Midbrain (tissue), 1 donor: Measurements from ENCODE around the gene B4GALT5.
"Not testable (repeated sequence)": the region's sequence is repeated elsewhere in the genome, so short reads cannot be mapped to it uniquely, and the experiment has no call there.

Source experiments
- DNase-seq: peaks from one replicate; lab custom pipeline; 2025; lab: John Stamatoyannopoulos, UW

Gene B4GALT5

DNA sequence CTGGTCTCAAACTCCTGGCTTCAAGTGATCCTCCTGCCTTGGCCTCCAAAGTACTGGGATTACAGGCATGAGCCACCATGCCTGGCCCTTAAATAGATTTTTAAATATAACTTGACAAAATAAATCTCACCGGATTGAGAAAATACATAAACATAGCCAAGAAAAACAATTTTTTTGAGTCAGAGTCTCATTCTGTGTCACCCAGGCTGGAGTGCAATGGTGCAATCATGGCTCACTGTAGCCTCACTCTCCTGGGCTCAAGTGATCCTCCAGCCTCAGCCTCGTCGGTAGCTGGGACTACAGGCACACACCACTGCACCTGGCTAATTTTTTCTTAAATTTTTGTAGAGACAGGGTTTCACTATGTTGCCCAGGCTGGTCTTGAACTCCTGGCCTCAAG, 85.4 kb downstream of the B4GALT5 start:
- not testable (repeated sequence) for DNase-seq

DNA sequence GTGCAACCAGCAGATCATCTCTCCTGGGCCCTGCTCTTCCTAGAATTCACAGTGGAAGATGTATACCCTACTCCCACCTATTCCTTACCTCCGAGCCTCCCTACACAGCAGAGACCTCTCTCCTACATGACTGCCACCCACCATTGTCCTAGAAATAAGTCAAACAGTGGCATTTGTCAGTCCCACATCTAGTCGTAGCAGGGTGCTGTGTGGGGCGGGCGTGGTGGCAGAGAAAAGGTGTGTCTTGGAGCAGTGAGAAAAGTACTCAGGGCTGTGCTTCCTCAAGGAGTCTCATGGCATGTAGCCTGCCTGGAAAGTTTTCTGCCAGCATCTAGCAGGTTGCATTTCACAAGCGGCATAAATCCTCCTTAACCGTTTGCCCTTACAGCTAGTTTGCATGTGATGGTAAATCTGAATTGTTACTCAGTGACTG, 86.3 kb downstream of the B4GALT5 start:
- DNase-seq = no peak

DNA sequence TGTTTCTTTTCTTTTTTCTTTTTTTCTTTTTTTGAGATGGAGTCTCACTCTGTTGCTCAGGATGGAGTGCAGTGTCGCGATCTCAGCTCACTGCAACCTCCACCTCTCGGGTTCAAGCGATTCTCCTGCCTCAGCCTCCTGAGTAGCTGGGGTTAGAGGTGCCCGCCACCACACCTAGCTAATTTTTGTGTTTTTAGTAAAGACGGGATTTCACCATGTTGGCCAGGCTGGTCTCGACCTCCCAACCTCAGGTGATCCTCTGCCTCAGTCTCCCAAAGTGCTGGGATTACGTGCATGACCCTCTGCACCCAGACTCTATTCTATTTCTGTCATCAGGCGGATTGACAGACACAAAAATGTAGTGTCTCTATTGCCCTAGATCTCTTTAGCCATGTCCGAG, 88.7 kb downstream of the B4GALT5 start:
- not testable (repeated sequence) for DNase-seq

DNA sequence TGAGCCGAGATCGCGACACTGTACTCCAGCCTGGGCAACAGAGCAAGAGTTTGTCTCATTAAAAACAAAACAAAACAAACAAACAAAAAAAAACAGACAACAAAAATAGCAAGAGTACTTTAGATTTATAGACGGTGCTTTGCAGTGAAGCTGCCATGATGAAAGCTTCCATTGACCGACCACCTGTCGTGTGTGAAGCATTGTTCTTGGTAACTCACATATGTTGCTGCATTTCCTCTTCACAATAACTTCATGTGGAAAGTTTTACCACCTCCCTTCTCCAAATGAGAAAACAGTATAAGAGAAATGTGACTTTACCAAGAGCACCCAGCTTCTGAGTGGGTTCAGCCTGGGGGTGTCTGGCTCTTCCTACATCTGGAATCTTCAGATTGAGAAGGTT, 89.4 kb downstream of the B4GALT5 start:
- no peak for DNase-seq

DNA sequence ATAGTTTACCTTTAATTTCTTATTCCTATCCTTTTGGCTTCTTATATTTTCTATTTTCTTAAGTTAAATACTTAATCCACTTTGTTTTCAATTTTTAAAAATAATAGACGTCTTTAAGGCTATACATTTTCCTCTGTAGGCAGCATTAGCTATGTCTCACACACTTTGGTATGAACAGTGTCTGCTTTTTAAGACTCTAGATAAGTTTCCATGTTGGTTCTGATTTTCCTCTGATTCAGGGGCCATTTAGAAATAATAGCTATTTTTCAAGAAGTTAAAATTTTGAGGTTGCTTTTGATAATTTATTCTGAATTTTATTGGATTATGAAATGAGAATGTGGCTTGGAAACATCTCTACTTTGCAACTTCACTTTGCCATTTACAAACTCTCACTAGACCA, 91.4 kb downstream of the B4GALT5 start:
- no peak for DNase-seq

DNA sequence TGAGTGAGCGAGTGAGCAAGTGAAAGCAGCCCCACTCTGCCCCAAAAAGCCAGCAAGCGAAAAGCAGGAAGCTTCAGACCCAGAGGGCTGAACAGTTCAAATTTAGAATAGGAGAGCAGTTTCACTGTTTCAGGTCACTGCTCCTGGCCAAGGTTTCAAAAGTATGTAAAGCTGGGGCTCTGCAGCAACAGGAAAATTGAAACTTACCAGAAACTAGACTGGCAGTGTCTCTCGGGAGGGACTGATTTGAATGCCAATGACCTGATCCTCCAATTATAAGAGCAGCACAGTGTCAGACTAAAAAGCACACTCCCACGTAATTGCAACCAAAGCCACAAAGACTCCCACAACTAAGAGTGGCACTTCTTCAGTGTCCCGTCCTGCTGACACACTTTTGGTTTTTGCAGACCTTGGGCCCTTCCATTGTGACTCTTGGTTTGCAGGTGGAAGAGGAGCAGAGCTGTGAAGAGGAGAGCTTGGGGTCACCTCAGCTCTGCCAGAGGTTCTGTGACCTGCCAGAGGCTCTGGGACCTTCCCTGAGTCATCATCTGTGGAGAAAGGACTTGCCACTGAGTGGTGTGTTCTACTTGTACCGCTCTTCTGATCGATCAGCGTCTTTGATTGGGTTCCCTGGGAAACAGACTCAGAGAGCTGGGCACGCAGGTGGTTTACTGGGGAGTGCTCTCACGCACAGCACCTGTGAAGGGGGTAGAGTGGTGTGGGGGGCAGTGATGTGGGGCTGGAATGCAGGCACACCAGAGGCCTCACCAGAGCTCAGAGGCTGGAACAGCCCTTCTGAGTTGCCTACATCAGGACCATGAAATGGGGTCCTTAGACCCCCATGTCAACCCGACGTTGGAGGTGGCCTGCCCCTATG, 93.1 kb downstream of the B4GALT5 start:
- DNase-seq = no peak

DNA sequence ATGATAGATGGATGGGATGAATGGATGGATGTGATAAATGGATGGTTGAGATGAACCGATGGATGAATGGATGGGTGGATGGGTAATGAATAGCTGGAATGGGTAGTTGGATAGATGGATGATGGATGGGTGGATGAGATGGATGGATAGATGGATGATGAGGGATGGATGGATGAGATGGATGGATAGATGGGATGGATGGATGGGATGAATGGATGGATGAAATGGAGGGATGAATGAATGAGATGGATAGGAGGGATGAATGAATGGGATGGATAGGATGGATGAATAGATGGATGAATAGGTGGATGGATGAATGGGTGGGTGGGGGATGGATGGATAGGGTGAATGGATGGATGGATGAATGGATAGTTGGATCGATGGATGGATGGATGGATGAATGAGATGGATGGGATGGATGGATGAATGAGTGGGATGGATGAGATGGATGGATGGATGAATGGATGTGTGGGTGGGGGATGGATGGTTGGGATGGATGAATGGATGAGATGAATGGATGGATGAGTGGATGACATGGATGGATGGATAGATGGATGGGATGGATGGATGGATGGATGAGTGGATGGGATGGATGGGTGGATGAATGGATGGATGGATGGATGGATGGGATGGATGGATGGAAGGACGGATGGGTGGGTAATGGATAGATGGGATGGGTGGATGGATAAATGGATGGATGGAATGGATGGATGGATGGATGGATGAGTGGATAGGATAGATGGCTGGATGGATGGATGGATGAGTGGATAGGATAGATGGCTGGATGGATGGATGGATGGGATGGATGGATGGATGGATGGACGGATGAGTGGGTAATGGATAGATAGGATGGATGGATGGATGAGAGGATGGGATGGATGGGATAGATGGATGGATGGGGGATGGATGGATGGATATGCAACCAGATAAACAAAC, 94.3 kb downstream of the B4GALT5 start:
- no peak for DNase-seq

DNA sequence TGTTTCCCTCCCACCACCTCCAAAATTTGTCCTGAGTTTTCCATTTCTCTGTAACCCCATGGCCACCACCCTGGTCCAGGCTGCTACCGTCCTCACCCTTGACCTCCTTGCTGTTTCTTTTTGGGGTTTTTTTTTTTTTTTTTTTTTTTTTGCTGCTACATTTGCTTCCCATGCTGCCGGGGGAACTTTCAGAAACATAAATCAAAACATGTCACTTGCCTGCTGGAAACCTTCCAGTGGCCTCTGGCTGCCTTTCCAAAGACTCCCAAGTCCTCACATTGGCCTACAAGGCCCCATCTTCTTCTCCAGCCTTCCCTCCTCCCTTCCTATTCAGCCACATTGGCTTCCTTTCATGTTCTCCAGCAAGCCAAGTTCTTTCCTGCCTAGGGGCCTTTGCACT, 95.4 kb downstream of the B4GALT5 start:
- no peak for DNase-seq

DNA sequence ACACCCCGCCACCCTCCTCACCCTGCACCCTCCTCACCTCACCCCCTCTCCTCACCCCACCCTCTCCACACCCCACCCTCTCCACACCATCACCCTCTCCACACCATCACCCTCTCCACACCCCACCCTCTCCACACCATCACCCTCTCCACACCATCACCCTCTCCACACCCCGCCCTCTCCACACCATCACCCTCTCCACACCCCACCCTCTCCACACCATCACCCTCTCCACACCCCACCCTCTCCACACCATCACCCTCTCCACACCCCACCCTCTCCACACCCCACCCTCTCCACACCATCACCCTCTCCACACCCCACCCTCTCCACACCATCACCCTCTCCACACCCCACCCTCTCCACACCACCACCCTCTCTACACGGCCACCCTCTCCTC, 96.3 kb downstream of the B4GALT5 start:
- not testable (repeated sequence) for DNase-seq

DNA sequence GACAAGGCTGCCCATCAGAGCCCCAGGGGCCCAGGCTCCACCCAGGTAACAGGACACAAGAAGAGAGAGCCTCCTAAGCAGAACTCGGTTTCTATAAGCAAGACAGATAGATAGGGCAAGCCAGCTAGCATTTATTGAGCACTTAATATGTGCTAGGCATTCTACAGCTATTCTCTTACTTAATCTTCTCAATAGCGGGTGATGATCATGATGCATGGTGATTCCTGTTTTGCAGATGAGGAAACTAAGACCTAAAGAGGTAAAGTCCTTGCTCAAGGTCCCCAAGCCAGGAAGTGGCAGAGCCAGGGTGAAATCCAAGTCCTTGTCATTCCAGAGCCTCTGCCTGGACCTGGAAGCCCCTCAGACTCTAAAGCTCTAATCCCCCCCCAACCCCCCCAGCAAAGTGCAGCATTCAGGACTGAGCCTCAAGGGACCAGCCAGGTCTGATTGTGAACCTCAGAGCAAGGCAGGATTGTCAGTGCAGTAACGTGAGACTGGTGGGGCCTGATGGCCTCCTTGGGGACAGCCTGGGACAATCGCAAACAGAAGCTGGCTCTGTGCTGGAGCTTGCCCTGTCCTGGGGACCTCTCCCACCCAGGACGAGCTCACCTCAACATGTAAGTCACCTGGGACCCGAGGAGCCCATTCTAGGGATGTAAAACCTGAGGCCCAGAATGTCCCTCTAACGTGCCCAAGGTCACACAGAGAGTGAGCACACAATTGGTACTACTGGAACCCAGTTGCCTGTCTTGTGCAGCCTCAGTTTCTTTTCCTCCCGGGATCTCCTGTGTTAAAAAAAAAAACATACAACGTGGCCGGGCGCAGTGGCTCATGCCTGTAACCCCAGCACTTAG, 97.3 kb downstream of the B4GALT5 start:
- no peak for DNase-seq

DNA sequence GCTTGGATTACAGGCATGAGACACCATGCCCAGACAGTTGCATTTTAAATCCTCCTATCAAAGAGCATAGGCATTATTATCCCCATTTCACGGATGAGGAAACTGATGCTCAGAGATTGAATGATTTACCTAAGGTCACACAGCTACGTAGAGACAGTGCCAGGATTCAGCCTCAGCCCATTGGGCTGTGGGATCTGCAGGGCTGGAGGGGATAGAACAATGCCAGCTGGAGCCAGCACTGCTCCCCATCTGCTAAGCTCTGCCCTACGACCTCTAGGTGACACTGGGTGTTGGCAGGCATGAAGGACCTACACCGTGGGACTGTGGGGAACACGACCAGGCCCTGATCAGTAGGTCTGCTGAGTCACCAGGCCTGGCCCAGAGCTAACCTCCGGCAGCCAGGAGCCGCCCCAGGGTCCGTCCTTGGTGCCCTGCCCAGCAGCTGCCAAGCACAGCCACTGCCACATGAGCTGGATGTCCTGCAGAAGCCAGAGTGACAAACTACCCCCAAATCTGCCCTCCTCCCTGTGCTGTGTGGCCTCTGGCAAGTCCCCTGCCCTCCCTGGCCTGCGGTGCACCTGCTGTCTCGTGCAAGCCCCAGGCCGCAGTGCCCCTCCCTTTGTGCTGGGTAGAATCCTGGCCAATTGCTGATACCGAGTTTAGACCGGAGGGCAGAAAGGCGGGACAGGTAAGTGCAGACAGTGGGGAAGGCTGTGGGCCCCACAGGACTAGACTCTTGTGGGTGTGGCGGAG, 98.1 kb downstream of the B4GALT5 start:
- DNase-seq = peak; percentile 3

DNA sequence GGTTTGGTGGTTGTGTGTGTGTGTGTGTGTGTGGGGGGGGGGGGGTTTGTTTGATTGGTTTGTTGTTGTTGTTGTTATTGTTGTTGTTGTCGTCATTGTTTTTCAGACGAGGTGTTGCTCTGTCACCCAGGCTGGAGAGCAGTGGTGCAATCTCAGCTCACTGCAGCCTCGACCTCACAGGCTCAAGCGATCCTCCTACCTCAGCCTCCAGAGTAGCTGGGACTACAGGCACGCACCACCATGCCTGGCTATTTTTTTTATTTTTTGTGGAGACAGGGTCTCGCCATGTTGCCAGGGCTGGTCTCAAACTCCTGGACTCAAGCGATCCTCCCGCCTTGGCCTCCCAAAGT, 98.7 kb downstream of the B4GALT5 start:
- DNase-seq = not testable (repeated sequence)

DNA sequence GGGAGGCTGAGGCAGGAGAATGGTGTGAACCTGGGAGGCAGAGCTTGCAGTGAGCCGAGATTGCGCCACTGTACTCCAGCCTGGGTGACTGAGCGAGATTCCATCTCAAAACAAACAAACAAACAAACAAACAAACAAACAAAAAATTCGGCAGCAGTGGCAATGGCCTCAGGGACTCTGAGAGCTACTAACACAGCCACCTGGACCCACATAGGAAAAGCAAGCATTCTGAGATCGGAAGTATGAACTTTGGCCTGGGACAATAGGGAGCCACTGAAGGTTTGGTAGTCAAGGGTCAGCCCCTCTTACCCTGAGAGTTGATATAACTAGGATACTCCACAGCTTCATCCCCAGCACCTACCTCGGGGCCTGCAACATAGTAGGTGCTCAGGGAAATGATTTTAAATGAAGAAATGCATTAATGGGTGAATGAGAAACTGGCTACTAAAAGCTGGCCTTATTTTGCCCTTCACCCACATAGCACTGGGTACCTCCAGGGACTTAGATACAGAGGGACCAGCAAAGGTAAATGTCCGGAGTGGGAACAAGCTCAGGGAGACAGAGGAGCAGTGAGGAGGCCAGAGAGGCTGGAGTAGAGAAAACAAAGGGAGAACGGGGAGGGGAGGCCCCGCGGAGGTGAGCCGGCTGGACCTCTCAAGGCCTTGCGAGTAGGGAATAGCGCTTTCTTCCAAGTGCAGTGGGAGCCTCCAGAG, 99.2 kb downstream of the B4GALT5 start:
- DNase-seq = no peak

DNA sequence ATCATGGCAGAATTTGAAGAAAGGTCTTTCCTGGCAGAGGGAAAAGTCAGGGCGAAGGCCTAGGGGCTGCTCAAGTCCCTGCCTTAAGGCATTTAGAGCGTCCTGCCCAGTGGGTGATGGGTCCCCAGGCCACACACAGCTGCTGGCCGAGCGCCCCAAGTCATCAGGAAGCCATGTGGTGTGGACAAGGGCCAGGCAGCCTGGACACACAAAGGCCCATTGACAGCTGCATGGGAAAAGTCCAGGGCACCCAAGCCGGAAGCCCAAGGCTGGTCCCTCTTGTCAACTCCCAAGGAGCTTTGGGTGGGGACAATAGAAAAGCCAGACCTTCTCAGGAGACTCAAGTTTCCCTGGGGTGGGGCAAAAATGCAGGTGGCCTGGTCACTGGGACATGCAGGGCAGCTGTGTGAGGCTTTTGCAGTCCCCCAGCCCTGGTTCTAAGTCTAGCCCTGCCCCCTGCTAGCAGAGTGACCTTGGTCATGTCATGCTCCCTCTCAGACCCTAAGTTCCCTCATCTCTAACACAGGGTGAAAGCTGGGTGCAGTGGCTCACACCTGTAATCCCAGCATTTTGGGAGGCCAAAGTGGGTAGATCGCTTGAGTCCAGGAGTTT, 101.4 kb downstream of the B4GALT5 start:
- peak; percentile 92 for DNase-seq

DNA sequence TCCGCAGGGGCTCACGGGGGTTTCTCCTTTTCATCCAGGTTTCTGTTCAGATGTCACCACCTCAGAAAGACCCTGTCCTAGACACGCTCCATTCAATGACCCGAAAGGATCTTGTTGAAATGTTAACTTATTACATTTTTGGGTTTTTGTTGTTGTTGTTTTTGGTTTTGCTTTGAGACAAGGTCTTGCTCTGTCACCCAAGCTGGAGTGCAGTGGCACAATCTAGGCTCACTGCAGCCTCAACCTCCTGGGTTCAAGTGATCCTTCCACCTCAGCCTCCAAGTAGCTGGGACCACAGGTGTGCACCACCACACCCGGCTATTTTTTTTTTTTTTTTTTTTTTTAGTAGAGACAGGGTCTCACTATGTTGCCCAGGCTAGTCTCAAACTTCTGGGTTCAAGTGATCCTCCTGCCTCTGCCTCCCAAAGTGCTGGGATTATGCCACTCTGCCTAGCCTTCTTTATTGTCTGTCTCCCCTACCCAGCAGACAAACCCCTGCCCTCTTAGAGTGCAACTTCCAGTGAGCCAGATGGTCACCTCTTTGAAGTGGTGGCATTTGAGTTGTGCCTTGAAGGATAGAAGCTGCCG, 102.0 kb downstream of the B4GALT5 start:
- not testable (repeated sequence) for DNase-seq

DNA sequence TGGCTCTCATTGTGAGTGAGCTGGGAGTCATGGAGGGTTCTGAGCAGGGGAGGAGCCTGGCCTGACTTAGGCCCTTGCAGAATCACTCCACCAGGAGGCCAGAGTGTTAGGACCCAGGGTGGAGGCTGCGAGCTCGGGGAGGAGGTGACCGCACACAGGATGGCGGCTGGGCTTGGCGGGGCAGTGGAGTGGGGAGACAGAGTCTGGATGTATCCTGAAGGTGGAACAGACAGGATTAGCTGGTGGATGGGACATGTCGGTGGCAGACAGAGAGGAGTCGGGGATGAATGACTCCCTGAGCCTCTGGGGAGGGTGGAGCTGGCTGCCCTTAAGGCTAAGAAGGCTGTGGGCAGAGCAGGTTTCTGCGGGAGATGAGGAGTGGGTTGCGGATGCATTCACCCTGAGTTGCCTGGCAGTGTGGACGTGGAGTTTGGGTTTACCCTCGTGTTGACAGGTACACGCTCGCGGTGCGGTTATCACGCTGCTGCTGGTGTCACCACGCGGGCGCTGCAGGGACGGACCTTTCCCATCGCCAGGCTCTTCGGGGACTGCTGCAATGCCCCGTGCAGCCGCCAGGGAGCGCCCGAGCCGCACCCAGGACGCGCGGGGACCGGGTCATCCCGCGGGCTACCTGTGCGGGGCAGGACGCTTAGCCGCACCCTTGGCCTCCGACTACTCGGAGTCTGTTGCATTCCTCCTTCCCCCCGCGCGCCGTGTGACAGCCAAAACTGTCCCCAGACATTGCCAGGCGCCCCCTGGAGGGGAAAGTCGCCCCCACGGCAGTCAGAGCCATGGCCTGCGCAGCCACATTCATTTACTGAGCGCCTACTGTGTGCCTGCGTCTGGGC, 102.8 kb downstream of the B4GALT5 start:
- DNase-seq = peak; percentile 75

DNA sequence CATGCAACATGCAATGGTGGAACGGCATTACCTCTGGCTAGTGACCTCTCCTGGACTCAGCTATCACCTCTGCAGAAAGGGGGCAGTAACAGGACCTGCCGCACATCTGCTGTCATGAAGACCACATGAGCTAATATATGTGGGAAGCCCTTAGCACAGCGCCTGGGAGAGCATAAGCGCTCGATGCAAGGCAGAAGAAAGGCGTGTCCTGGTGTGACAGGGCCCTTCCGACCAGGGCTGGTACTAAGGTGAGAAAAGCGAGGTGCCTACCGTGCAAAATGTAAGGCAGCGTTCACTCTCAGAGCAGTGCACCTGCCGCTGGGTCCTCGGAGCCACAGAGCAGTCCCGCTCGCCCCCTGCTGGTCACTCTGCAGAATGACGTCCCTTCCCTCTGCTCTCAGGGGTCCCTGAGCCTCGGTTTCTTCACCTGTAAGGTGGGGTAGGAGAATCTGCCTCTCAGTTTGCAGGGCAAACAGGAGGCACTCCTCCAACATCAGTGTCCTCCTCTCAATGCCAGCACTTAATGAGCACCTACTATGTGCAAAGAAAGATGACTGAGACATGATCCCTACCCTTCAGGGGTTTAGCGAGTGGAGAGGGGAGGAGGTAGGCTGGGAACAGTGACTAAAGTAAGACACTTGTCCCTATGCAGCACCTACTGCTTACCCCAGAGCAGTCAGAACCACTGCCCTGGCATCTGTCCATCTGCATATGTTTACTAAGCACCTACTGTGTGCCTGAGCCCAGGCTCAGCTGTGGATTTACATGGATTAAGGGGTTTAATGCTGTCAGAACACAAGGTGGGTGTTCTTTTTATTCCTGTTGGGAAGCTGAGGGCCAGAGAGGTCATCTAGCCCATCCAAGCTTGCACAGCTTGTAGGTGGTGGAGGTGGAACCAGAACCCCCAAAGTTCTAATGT, 104.7 kb downstream of the B4GALT5 start:
- peak; percentile 35 for DNase-seq

DNA sequence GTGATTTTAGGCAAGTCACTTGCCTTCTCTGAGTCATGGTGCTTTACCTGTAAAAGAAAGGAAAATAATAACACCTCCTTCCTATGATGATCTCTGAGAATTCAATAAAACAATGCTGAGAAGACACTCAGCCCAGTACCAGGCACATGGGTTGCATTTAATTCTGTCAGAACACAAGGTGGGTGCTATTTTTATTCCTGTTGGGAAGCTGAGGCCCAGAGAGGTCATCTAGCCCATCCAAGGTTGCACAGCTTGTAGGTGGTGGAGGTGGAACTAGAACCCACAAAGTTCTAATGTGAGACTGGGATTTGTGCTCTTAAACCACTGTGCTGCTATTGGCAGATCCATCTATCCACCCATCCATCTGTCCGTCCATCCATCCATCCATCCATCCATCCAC, 106.1 kb downstream of the B4GALT5 start:
- no peak for DNase-seq
